GM19328 (cell line): ENCODE measurements around the gene BRME1.
"Not testable (repeated sequence)": the region's sequence is repeated elsewhere in the genome, so short reads cannot be mapped to it uniquely, and the experiment has no call there.

Experiments
- ATAC-seq: cut with Tn5 transposase; IDR thresholded peaks from one replicate; pipeline ENCODE4 v1.9.1; 2021; ENCODE audit warnings: mild to moderate bottlenecking, moderate library complexity; ENCODE audit not compliant: unreplicated experiment

Gene BRME1

DNA sequence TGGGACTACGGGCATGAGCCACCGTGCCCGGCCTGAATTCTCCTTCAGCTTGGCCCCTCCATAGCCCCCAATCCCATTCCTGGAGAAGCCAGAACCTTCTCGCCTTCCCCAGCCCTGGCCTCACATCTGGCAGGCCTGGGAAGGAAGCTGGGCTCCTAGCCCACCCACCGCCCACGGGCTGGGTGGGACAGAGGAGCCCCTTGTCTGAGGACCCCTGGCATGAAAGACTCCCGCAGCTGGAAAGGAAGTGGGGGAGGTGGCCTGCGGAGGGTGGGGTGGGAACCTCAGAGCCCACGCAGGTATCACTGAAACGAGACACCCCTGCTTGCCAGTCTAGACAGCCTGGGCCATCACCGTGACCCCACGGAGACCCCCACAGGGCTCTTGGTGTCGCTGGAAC lies 36.6 kb downstream of the BRME1 start:
- ATAC-seq, result no peak

DNA sequence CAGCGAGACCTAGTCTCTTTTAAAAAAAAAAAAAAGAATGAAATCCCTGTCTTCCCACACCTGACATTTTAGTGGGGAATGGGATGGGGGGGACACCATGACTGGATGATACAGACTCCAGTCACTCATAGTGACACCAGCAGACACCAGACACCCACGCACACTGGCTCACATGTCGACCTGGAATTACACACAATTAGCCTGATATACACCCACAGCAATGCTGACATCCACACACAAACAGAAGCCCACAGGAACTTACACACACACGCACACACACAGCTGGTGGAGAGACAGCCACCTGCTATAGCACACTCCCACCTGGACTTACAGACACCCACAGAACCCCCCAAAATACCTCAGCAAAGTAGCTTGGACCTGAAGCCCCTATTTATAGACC lies 37.3 kb downstream of the BRME1 start:
- no peak for ATAC-seq

- ATAC-seq, result no peak
Observed at GRCh38 chr19:13866463-13867046, 39.4 kb downstream of the BRME1 start.

GRCh38 chr19:13865571-13866462 lies 40.1 kb downstream of the BRME1 start:
- no peak for ATAC-seq

DNA sequence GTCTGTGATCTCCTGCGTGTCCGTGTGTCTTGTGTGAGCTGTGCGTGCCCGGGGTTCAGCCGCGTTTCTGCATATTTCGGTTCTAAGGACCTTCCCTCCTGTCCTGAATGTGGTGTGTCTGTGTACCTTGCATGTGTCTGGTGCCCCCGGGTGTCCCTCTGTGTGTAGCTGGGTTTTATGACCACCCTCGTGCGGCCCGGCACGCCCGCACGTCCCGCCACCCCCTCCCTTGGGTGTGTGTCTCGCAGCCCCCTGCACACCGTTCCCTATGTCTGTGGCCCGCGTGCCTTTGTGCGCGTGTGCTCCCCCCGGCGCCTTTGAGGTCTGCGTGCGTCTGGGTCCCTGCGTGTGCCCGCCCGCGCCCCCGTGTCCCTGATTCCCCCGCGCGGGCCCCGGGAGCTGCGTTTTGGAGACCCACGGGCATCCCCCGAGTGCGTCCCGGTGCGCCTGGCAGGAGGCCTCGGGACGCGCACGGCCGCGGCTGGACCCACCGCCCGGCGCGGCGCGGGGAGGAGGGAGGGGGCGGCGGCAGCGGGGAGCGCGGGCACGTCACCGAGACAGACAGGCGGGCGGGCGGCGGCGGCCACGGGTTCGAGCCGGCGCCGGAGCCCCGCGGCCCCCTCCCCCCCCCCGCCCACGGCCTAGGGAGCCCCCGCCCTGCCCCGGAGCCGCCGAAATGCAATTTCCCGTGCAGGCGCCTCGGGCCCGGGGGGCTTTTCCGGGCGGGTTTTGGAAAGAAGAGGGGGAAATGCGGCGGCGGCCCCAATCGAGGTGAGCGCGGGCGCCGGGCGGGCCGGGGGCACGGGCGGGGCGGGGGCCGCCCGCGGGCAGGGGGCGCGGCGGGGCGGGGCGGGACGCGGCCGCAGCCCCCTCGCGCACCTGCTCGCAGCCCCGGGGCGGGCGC lies 41.0 kb downstream of the BRME1 start:
- ATAC-seq, result no peak

- no peak for ATAC-seq
Observed at GRCh38 chr19:13864046-13864666, 41.8 kb downstream of the BRME1 start.

GRCh38 chr19:13861714-13862531 lies 44.0 kb downstream of the BRME1 start:
- peak; percentile 65 for ATAC-seq

GRCh38 chr19:13861392-13861713 lies 44.6 kb downstream of the BRME1 start:
- ATAC-seq, result no peak

- no peak for ATAC-seq
Observed at GRCh38 chr19:13860679-13861391, 45.1 kb downstream of the BRME1 start.

DNA sequence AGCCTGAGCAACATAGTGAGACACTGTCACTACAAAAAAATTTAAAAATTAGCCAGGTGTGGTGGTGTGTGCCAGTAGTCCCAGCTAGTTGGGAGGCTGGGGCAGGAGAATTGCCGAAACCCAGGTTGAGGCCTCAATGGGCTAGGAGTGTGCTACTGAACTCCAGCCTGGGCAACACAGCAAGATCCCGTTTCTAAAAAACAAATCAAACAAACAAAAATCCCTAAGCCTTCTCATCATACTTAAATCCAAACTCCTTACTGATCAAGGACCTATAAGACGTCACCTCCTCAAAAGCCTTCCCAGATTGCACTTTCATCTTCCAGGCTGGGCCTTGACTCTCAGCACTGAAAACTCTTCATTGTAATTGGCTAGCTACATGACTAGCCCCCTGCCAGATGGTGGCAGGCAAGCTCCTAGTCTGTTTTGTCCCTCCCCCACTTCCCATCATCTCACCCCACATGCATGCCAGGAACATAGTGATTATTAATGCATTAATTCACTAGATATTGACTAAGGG lies 46.5 kb downstream of the BRME1 start:
- ATAC-seq, result no peak

GRCh38 chr19:13856497-13856896 lies 49.4 kb downstream of the BRME1 start:
- no peak for ATAC-seq

GRCh38 chr19:13852171-13852707 lies 53.7 kb downstream of the BRME1 start:
- not testable (repeated sequence) for ATAC-seq

DNA sequence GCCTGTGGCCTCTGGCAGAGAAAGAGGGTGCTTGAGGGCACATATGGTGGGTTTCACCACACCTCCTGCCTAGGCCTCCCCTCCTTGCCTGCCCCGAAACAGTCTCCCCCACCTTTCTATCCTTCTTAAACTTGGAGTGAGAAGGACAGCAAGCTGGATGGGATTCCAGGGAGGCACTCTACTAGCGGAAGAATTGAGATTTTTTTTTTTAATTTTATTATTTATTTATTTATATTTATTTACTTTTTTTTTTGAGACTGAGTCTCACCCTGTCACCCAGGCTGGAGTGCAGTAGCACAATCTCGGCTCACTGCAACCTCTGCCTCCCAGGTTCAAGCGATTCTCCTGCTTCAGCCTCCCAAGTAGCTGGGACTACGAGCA lies 54.2 kb downstream of the BRME1 start:
- not testable (repeated sequence) for ATAC-seq

- ATAC-seq, result no peak
Observed at GRCh38 chr19:13850910-13851733, 54.8 kb downstream of the BRME1 start.

DNA sequence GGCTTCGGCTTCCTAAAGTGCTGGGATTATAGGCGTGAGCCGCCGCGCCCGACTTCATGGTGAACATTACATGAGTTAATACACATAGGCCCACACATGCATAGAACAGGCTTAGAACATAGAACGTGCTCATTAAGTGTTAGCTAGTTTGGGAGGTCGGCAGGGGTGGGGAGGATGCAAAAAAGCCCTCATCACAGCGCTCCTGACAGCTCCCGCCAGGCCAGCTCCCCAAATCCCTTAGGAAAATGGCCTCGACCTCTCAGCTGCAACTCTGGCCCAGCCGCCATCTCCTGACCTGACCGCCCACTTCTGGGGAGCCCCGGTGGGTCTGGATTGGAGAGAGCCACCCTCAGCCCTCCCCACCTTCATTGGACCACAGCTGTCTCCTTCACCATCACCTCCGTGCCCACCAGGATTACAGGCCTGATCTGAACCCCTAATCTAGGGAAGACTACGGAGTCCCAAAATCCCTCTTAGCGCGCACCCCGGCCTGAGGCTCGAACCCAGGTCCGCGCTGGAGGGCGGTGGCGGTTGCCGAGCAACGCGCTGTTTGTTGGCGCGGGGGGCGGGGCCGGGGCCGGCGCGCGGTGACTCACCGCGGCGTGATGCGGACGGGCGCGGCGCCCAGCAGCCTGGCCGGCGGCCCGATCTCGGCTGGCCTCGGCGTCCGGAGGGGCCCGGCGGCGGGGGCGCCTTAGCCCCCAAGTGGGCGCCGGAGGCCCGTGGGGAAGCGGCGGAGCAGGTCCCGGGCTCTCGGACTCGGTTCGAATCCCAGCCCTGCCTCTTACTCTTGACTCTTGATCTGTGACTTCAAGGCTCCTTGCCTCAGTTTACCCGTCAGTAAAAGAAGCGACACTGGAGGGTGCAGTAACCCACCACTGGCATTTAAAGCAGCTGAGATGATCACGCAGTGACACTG lies 55.7 kb downstream of the BRME1 start:
- no peak for ATAC-seq

GRCh38 chr19:13848798-13849676 lies 56.9 kb downstream of the BRME1 start:
- no peak for ATAC-seq
